A549 (cell line): Measurements from ENCODE around the gene NAA15.

Experiments
- BHLHE40 ChIP-seq: IDR thresholded peaks from 2 replicates; pipeline ENCODE4 v1.6.1; 2012; ENCODE audit warnings: low read depth, low read length, inconsistent platforms
- CBX8 ChIP-seq: fragments of 200-600 bp; sonication (generic); IDR thresholded peaks from 2 replicates; pipeline ENCODE4 v1.6.1; 2016
- CEBPB ChIP-seq, 2 experiments: fragments of >200 bp in 1 of 2; sonication (Bioruptor Twin) in 1 of 2; formaldehyde crosslinking in 1 of 2; IDR thresholded peaks; 2 replicates each; pipeline ENCODE4 v1.6.1; 2012 to 2016
- CHD4 ChIP-seq: fragments of 200-600 bp; sonication (generic); IDR thresholded peaks from 2 replicates; pipeline ENCODE4 v1.6.1; 2016; ENCODE audit warnings: antibody characterized with exemption, mild to moderate bottlenecking, borderline replicate concordance
- EP300 ChIP-seq, 2 experiments: fragments of >200 bp; sonication (Bioruptor Twin); formaldehyde crosslinking; IDR thresholded peaks; 2 replicates in 1 of 2; 3 replicates in 1 of 2; pipeline ENCODE4 v1.6.1; 2016 to 2017
- MAFK ChIP-seq: fragments of 450-650 bp; IDR thresholded peaks from 2 replicates; pipeline ENCODE4 v1.6.1; 2014; ENCODE audit not compliant: partially characterized antibody
- MAZ ChIP-seq: fragments of 150-350 bp; IDR thresholded peaks from 2 replicates; pipeline ENCODE4 v1.6.1; 2014; ENCODE audit warnings: antibody characterized with exemption, low read depth, low read length, borderline replicate concordance
- NR3C1 ChIP-seq: fragments of >200 bp; sonication (Bioruptor Twin); formaldehyde crosslinking; IDR thresholded peaks from 3 replicates; pipeline ENCODE4 v1.6.1; 2017
- POLR2A ChIP-seq: IDR thresholded peaks from 2 replicates; pipeline ENCODE4 v1.6.1; 2012; ENCODE audit warnings: mild to moderate bottlenecking, low read length
- SMC3 ChIP-seq: fragments of >200 bp; sonication (Bioruptor Twin); formaldehyde crosslinking; IDR thresholded peaks from 3 replicates; pipeline ENCODE4 v1.6.1; 2018; ENCODE audit warnings: inconsistent platforms
- TF ChIP-seq, protein P1 (sequence below): fragments of >200 bp; sonication (Bioruptor Twin); formaldehyde crosslinking; IDR thresholded peaks from 3 replicates; pipeline ENCODE4 v1.5.1; 2016

DNA sequence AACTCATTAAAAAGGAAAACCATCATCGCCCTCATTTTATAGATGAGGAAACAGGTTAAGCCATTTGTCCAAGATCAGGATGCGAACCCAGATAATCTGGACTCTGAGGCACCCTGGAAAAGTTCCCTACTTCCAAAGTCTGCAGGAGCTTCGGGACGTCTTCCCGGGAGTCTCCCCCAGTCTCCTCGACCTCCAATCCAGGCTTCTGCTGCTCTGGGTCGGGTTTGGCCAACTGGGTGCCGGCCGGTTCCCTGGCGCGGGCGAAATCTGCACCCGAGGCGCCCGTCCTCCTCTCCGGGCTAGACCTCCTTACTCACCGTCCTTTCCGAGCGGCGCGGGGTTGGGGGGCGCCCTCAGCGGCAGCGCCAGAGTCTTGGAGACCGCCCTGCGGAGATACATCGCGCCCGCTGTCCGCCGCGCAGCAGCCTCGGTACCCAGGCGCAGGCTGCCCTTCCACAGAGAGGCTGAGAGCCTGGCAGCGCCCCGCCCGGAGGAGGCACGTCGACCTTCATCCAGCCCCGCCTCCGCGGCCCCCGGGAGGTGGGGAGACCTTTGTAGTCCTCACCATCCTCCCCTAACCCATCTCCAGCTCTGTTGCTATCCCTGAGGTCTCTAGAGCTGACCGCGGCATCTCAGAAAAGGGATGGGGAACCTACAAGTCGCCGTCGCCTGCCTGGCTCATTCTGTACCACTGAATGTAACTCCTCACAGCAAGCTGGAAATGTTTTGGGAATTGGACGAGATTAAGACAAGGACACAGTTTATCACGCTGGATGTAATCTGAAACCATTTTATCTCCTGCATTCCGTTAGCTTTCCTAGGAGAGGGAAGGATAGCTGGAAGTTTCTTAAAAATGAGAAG lies 21.3 kb upstream of the NAA15 start, which contains the start of gene MGARP:
- TF ChIP-seq, protein P1, sequence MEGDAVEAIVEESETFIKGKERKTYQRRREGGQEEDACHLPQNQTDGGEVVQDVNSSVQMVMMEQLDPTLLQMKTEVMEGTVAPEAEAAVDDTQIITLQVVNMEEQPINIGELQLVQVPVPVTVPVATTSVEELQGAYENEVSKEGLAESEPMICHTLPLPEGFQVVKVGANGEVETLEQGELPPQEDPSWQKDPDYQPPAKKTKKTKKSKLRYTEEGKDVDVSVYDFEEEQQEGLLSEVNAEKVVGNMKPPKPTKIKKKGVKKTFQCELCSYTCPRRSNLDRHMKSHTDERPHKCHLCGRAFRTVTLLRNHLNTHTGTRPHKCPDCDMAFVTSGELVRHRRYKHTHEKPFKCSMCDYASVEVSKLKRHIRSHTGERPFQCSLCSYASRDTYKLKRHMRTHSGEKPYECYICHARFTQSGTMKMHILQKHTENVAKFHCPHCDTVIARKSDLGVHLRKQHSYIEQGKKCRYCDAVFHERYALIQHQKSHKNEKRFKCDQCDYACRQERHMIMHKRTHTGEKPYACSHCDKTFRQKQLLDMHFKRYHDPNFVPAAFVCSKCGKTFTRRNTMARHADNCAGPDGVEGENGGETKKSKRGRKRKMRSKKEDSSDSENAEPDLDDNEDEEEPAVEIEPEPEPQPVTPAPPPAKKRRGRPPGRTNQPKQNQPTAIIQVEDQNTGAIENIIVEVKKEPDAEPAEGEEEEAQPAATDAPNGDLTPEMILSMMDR, result no peak
- no peak for TF ChIP-seq POLR2A
- no peak for TF ChIP-seq CBX8
- no peak for TF ChIP-seq CHD4
- TF ChIP-seq BHLHE40, result no peak
- TF ChIP-seq SMC3, result no peak
- no peak for TF ChIP-seq EP300 (IDR thresholded peaks at IDR 0.05)
- no peak for TF ChIP-seq CEBPB (IDR thresholded peaks at IDR 0.05)
- TF ChIP-seq MAZ, result no peak
- TF ChIP-seq MAFK, result no peak
- TF ChIP-seq NR3C1, result no peak
